Thyroid gland (tissue), 4 donors: ENCODE results near the gene NRP2.

ENCODE experiments used
- CTCF ChIP-seq, 6 experiments: fragments of 200-600 bp in 3 of 6; fragments of 450-650 bp in 3 of 6; sonication (generic) in 3 of 6; IDR thresholded peaks; one replicate each; pipeline ENCODE4 v1.5.1; 2016 to 2019; ENCODE audit warnings: antibody characterized with exemption in 6 of 6, mild to moderate bottlenecking in 2 of 6, inconsistent platforms in 1 of 6, moderate library complexity in 1 of 6
- POLR2A ChIP-seq, 2 donors: fragments of 450-650 bp; IDR thresholded peaks; one replicate each; pipeline ENCODE4 v1.6.1; 2017; ENCODE audit warnings: antibody characterized with exemption in 2 of 2, mild to moderate bottlenecking in 2 of 2, moderate library complexity in 1 of 2

GRCh38 chr2:205702576-205702975 is 20.3 kb downstream of the NRP2 start:
- TF ChIP-seq CTCF (IDR thresholded peaks at IDR 0.05) (no peak), POLR2A (IDR thresholded peaks at IDR 0.05) (no peak)
